GM10847 (cell line): ENCODE results near the gene TRAPPC12.

ENCODE experiments used
- POLR2A ChIP-seq: IDR thresholded peaks from 2 replicates; pipeline ENCODE4 v1.6.1; 2011; ENCODE audit not compliant: insufficient read length; ENCODE audit errors: extremely low read depth

TRAPPC12 gene

GRCh38 chr2:3479430-3480320 is 100.2 kb downstream of the TRAPPC12 start:
- no peak for TF ChIP-seq POLR2A

GRCh38 chr2:3480352-3481010 is 101.0 kb downstream of the TRAPPC12 start:
- TF ChIP-seq POLR2A, result no peak

- no peak for TF ChIP-seq POLR2A
These were observed 101.5 kb downstream of the TRAPPC12 start for GRCh38 chr2:3481011-3481400.

GRCh38 chr2:3481736-3482362 is 102.4 kb downstream of the TRAPPC12 start:
- no peak for TF ChIP-seq POLR2A

- no peak for TF ChIP-seq POLR2A
These were observed 102.9 kb downstream of the TRAPPC12 start for GRCh38 chr2:3482363-3482821.

- TF ChIP-seq POLR2A, result no peak
These were observed 103.9 kb downstream of the TRAPPC12 start for GRCh38 chr2:3483227-3483985.

- TF ChIP-seq POLR2A, result no peak
These were observed 104.8 kb downstream of the TRAPPC12 start for GRCh38 chr2:3483986-3484960.

- no peak for TF ChIP-seq POLR2A
These were observed 105.7 kb downstream of the TRAPPC12 start for GRCh38 chr2:3485166-3485565.

GRCh38 chr2:3486047-3487027 is 106.8 kb downstream of the TRAPPC12 start:
- TF ChIP-seq POLR2A, result no peak

- no peak for TF ChIP-seq POLR2A
These were observed 107.5 kb downstream of the TRAPPC12 start for GRCh38 chr2:3487028-3487425.

GRCh38 chr2:3487432-3487831 is 107.9 kb downstream of the TRAPPC12 start:
- TF ChIP-seq POLR2A, result no peak

GRCh38 chr2:3488061-3488531 is 108.6 kb downstream of the TRAPPC12 start:
- TF ChIP-seq POLR2A, result no peak
